Esophagus squamous epithelium (tissue), 4 donors: ENCODE data around the gene ANTXR2.

Experiments used
- CTCF ChIP-seq, 6 experiments: fragments of 450-650 bp in 4 of 6; fragments of 200-600 bp in 2 of 6; sonication (generic) in 2 of 6; IDR thresholded peaks; one replicate each; pipeline ENCODE4 v1.5.1; 2016 to 2019; ENCODE audit warnings: antibody characterized with exemption in 6 of 6, mild to moderate bottlenecking in 4 of 6, moderate library complexity in 4 of 6
- POLR2A ChIP-seq, 4 donors: fragments of 450-650 bp; IDR thresholded peaks; one replicate each; pipeline ENCODE4 v1.6.1; 2017; ENCODE audit warnings: antibody characterized with exemption in 4 of 4, mild to moderate bottlenecking in 4 of 4, moderate library complexity in 3 of 4

- TF ChIP-seq CTCF (IDR thresholded peaks at IDR 0.05) (no peak), POLR2A (IDR thresholded peaks at IDR 0.05) (no peak)
Observed at GRCh38 chr4:80007745-80008149, 65.3 kb downstream of the ANTXR2 start.
